HL-60 (cell line): ENCODE results near the gene NARF.
A peak's percentile ranks its signal among the peaks of the same experiment; 100 is the strongest.
"Not testable (repeated sequence)": the region's sequence is repeated elsewhere in the genome, so short reads cannot be mapped to it uniquely, and the experiment has no call there.

Source experiments
- DNase-seq, 2 experiments: peaks; one replicate each; pipeline ENCODE4 v3.0.0-alpha.2; 2010 to 2020; ENCODE audit warnings: low read depth in 1 of 2, low spot score in 1 of 2
- H3K27ac ChIP-seq: fragments of 250-450 bp; sonication (Bioruptor Pico); replicated peaks from 2 replicates; pipeline ENCODE4 v1.5.1; 2020; ENCODE audit warnings: mild to moderate bottlenecking, moderate library complexity
- H3K27me3 ChIP-seq: fragments of 250-450 bp; sonication (Bioruptor Pico); 2 replicates; pipeline ENCODE4 v1.5.1; 2021; ENCODE audit warnings: mild to moderate bottlenecking, moderate library complexity; ENCODE audit not compliant: insufficient read depth, poor library complexity, severe bottlenecking
- H3K4me3 ChIP-seq: replicated peaks from 2 replicates; pipeline ENCODE4 v1.5.1; 2011; ENCODE audit warnings: mild to moderate bottlenecking, control low read depth, low read length; ENCODE audit not compliant: insufficient read depth
- GABPA ChIP-seq: IDR thresholded peaks from 2 replicates; pipeline ENCODE4 v1.6.1; 2012; ENCODE audit warnings: low read depth
- POLR2AphosphoS5 ChIP-seq: IDR thresholded peaks from 2 replicates; pipeline ENCODE4 v1.6.1; 2012; ENCODE audit warnings: low read depth
- SPI1 ChIP-seq: IDR thresholded peaks from 2 replicates; pipeline ENCODE4 v1.6.1; 2012; ENCODE audit warnings: low read depth, mild to moderate bottlenecking, borderline replicate concordance
- TF ChIP-seq, protein P1 (sequence below): IDR thresholded peaks from one replicate; pipeline ENCODE4 v1.5.1; 2011; ENCODE audit warnings: low read length, control low read depth, inconsistent platforms; ENCODE audit not compliant: insufficient read depth
- TF ChIP-seq, protein P2 (sequence below): IDR thresholded peaks from 2 replicates; pipeline ENCODE4 v1.6.1; 2012; ENCODE audit warnings: low read depth; ENCODE audit not compliant: insufficient replicate concordance

NARF gene

DNA sequence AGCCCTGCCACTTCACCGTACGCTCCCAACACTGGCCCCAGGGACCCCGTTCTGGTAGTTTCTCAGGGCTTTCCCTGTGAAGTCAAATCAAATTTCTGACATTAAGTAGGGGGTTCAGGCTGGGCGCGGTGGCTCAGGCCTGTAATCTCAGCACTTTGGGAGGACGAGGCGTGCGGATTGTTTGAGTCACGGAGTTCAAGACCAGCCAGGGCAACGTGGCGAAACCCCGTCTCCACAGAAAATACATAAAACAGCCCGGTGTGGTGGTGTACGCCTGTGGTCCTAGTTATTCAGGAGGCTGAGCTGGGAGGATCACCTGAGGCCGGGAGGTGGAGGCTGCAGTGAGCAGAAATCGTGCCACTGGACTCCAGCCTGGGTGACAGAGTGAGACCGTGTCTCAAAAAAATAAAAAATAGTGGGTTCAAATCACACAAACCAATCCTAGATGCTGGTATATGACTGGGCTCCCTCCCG lies 8.6 kb upstream of the NARF start:
- peak overlapping the region; percentile 67 for H3K4me3 ChIP-seq
- DNase-seq, result peak in 1 of 2 experiments; percentile 11
- no peaks in the 10 kb centered on the region for H3K27me3 ChIP-seq
- H3K27ac ChIP-seq, result peak overlapping the region; percentile 76
- no peak for TF ChIP-seq GABPA

DNA sequence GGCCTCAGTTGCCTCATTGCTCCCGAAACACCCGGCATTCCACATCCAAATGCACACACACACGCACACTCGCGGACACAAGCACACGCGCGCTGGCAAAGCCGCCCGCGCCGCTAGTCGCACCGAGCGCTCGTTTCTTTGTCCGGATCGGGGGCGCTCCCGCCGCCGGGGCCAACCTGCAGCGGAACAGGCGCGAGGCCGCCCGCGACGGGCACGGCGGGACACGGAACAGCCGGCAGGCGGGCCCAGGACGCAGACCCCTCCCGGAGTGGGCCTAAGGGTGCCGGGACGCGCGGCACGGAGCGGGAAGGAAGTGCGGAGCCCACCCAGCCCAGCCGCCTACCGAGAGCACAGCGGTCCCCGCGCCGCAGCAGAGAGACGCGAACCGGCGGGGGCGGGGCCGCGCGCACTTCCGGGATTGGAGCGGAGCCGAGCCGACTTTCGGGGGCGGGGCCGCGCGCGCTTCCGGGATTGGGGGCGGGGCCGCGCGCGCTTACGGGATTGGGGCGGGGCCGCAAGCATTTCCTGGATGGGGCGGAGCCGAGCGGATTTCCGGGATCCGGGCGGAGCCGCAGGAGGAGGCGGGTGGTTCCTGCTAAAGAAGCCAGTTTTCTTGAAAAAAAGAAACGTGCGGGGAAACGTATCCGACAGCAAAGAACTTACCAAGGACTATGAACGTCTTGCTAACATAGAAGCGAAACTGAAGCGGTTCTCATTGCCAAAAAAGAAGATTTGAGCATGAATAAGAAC lies 8.0 kb upstream of the NARF start, which contains the start of gene CYBC1:
Gene CYBC1 (minus strand): TSS at position 396 of the 750 bp plus-strand sequence. CDS start 1,498 bp downstream, outside the sequence.
- TF ChIP-seq, protein P1, sequence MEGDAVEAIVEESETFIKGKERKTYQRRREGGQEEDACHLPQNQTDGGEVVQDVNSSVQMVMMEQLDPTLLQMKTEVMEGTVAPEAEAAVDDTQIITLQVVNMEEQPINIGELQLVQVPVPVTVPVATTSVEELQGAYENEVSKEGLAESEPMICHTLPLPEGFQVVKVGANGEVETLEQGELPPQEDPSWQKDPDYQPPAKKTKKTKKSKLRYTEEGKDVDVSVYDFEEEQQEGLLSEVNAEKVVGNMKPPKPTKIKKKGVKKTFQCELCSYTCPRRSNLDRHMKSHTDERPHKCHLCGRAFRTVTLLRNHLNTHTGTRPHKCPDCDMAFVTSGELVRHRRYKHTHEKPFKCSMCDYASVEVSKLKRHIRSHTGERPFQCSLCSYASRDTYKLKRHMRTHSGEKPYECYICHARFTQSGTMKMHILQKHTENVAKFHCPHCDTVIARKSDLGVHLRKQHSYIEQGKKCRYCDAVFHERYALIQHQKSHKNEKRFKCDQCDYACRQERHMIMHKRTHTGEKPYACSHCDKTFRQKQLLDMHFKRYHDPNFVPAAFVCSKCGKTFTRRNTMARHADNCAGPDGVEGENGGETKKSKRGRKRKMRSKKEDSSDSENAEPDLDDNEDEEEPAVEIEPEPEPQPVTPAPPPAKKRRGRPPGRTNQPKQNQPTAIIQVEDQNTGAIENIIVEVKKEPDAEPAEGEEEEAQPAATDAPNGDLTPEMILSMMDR, result no peak
- TF ChIP-seq SPI1 (peak; percentile 23; the same call in 1 of the 2 replicates), POLR2AphosphoS5 (peak; percentile 78), GABPA (peak; percentile 49)
- TF ChIP-seq, protein P2, sequence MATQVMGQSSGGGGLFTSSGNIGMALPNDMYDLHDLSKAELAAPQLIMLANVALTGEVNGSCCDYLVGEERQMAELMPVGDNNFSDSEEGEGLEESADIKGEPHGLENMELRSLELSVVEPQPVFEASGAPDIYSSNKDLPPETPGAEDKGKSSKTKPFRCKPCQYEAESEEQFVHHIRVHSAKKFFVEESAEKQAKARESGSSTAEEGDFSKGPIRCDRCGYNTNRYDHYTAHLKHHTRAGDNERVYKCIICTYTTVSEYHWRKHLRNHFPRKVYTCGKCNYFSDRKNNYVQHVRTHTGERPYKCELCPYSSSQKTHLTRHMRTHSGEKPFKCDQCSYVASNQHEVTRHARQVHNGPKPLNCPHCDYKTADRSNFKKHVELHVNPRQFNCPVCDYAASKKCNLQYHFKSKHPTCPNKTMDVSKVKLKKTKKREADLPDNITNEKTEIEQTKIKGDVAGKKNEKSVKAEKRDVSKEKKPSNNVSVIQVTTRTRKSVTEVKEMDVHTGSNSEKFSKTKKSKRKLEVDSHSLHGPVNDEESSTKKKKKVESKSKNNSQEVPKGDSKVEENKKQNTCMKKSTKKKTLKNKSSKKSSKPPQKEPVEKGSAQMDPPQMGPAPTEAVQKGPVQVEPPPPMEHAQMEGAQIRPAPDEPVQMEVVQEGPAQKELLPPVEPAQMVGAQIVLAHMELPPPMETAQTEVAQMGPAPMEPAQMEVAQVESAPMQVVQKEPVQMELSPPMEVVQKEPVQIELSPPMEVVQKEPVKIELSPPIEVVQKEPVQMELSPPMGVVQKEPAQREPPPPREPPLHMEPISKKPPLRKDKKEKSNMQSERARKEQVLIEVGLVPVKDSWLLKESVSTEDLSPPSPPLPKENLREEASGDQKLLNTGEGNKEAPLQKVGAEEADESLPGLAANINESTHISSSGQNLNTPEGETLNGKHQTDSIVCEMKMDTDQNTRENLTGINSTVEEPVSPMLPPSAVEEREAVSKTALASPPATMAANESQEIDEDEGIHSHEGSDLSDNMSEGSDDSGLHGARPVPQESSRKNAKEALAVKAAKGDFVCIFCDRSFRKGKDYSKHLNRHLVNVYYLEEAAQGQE, result peak; percentile 46
- peak within 1 kb of the TSS; percentile 76 for H3K27ac ChIP-seq
- peak; percentile 87 to 92 for DNase-seq

DNA sequence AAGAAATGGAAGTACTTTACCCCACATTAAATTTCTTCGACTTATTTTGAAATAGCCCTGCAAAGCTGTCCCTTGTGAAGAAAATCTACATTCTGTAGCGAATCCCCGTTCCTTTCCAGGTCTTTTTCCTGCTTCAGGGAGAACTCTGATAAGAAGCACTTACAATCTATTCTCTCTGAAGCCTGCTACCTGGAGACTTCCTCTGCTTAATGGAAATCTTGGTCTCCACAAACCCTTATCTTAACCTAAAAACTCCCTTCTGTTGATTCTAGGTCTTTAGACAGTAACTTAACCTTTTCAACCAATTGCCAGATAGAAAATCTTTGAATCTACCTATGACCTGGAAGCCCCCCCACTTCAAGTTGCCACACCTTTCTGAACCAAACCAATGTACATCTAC lies 6.4 kb upstream of the NARF start:
- no peak for DNase-seq
- TF ChIP-seq, protein P2, result no peak
- no peak for TF ChIP-seq SPI1
- TF ChIP-seq, protein P1, result no peak
- no peak for TF ChIP-seq GABPA
- no peak for TF ChIP-seq POLR2AphosphoS5
- H3K4me3 ChIP-seq, result no peak overlapping the region
- no peak overlapping the region for H3K27ac ChIP-seq
- no peaks in the 10 kb centered on the region for H3K27me3 ChIP-seq

More for the DNA sequence above, 8.0 kb upstream of the NARF start, which contains the start of gene CYBC1:
- Histone ChIP-seq H3K4me3 (peak within 1 kb of the TSS; percentile 67), H3K27me3 (no peaks in the 10 kb centered on the region)

DNA sequence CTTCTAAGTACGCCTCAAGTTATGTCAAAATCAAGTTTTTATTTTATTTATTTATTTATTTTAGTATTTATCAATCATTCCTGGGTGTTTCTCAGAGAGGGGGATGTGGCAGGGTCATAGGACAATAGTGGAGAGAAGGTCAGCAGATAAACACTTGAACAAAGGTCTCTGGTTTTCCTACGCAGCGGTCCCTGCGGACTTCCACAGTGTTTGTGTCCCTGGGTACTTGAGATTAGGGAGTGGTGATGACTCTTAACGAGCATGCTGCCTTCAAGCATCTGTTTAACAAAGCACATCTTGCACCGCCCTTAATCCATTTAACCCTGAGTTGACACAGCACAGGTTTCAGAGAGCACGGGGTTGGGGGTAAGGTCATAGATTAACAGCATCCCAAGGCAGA lies 5.4 kb upstream of the NARF start:
- not testable (repeated sequence) for DNase-seq, H3K27ac ChIP-seq, H3K4me3 ChIP-seq, H3K27me3 ChIP-seq

DNA sequence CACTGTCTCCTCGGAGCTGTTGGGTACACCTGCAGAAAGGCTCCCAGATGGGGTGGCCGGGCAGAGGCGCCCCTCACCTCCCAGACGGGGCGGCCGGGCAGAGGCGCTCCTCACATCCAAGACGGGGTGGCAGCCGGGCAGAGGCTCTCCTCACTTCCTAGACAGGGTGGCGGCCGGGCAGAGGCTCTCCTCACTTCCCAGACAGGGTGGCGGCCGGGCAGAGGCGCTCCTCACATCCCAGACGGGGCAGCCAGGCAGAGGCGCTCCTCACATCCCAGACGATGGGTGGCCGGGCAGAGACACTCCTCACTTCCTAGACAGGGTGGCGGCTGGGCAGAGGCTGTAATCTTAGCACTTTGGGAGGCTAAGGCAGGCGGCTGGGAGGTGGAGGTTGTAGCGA lies 4.8 kb upstream of the NARF start:
- not testable (repeated sequence) for H3K27me3 ChIP-seq, H3K27ac ChIP-seq, H3K4me3 ChIP-seq, DNase-seq
